Transverse colon (tissue), 4 donors: ENCODE measurements around the gene WBP2NL. TPM values are rescaled to one million over a fixed set of nuclear protein-coding genes. Genes with fewer than 3 reads are reported as not detected.

Experiments used
- DNase-seq: peaks from one replicate; pipeline ENCODE4 v3.0.0-alpha.2; 2019
- H3K27ac ChIP-seq, 4 donors: fragments of 200-600 bp; sonication (generic); 2 replicates each; pipeline ENCODE4 v1.5.1; 2016 to 2018; ENCODE audit warnings: inconsistent platforms in 4 of 4
- H3K27me3 ChIP-seq: fragments of 200-600 bp; sonication (generic); 2 replicates; pipeline ENCODE4 v1.5.1; 2017; ENCODE audit warnings: inconsistent platforms
- H3K36me3 ChIP-seq, 4 donors: fragments of 200-600 bp; sonication (generic); 2 replicates each; pipeline ENCODE4 v1.5.1; 2017 to 2019; ENCODE audit warnings: inconsistent platforms in 4 of 4
- H3K4me1 ChIP-seq, 4 donors: fragments of 200-600 bp; sonication (generic); 2 replicates each; pipeline ENCODE4 v1.5.1; 2017 to 2020; ENCODE audit warnings: inconsistent platforms in 4 of 4
- H3K4me3 ChIP-seq, 4 donors: fragments of 200-600 bp; sonication (generic); 1 replicate in 1 of 4; 2 replicates in 3 of 4; pipeline versions ENCODE4 v1.5.1 to v1.6.1; 2017 to 2019; ENCODE audit warnings: inconsistent platforms in 4 of 4
- H3K9me3 ChIP-seq, 2 donors: fragments of 200-600 bp; sonication (generic); 2 replicates each; pipeline ENCODE4 v1.5.1; 2017 to 2019; ENCODE audit warnings: inconsistent platforms in 2 of 2
- EP300 ChIP-seq: sonication (generic); formaldehyde crosslinking; IDR thresholded peaks from one replicate; pipeline ENCODE4 v1.6.1; 2017; ENCODE audit warnings: antibody characterized with exemption, low read depth
- POLR2A ChIP-seq: fragments of 450-650 bp; IDR thresholded peaks from one replicate; pipeline ENCODE4 v1.6.1; 2016; ENCODE audit warnings: antibody characterized with exemption, mild to moderate bottlenecking, moderate library complexity
- POLR2AphosphoS5 ChIP-seq, 3 donors: sonication (generic); formaldehyde crosslinking; IDR thresholded peaks; one replicate each; pipeline ENCODE4 v1.6.1; 2016; ENCODE audit warnings: antibody characterized with exemption in 3 of 3
- WGBS, 2 donors: methylation state at CpG; one replicate each; pipeline ENCODE4 v1.1.5; 2018; ENCODE audit warnings: low coverage in 1 of 2; 5-methylcytosine and 5-hydroxymethylcytosine counted together
- in situ Hi-C, 4 donors: fragments of 200-750 bp; cut with MboI; loops; one replicate each; pipeline versions ENCODE4 v1.15.0 to v1.15.1; 2017; ENCODE audit warnings: low sequenced_read_pairs in 3 of 4, low pct_ligation_motif_present in 1 of 4, low pct_unique_long_range_greater_than_20kb in 1 of 4
- intact Hi-C: fragments of 100-400 bp; cut with DNase I; formaldehyde crosslinking; loops from one replicate; pipeline ENCODE4 v1.15.1; 2023; ENCODE audit warnings: low total_unique reads
- total RNA-seq, 4 donors: library from RNA; depleted of rRNA; stranded (reverse); fragments of >200 nt; gene quantifications; one replicate each; pipeline ENCODE4 v1.1.0, GENCODE V29; 2016
- TF ChIP-seq, protein P1 (sequence below), 5 experiments: fragments of 200-600 bp in 3 of 5; fragments of 450-650 bp in 2 of 5; sonication (generic) in 3 of 5; IDR thresholded peaks; 1 replicate in 2 of 5; 2 replicates in 3 of 5; pipeline ENCODE4 v1.5.1; 2016 to 2017; ENCODE audit warnings: antibody characterized with exemption in 5 of 5, inconsistent platforms in 3 of 5, mild to moderate bottlenecking in 2 of 5, moderate library complexity in 1 of 5

Gene WBP2NL
- total RNA-seq, 4 donors from 2014 or later, result 0.96 to 12.0 (median 3.5) TPM; not detected in 1

DNA sequence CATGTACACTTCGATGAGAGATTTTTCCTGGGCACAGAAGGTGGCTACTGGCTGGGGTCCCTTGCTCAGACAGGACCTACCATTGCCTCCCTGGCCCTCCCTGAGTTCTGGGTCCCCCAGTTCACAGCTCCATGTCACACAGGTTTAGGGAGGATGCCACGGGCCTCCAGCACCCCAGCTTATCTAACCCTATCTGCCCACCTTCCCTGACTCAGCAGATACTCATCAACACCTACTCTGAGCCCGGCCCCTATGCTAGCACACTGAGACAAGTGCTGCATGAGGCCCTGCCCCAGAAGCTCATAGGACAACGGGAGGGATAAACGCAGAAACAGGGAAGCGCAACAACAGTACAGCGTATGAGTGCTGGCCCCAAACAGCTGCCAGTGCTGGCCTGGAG is 62.5 kb downstream of the WBP2NL start:
- H3K36me3 ChIP-seq, result peaks cover 0 to 36% (median 15%) of the 10 kb centered on the region in 4 donors
- in situ Hi-C loops, result no loop called here
- no peaks in the 10 kb centered on the region for H3K27me3 ChIP-seq
- peaks cover 0 to 7% (median 0%) of the 10 kb centered on the region in 4 donors for H3K4me1 ChIP-seq
- no peak overlapping the region for H3K4me3 ChIP-seq
- TF ChIP-seq POLR2AphosphoS5 (IDR thresholded peaks at IDR 0.05) (no peak), EP300 (no peak), POLR2A (no peak)
- TF ChIP-seq, protein P1, sequence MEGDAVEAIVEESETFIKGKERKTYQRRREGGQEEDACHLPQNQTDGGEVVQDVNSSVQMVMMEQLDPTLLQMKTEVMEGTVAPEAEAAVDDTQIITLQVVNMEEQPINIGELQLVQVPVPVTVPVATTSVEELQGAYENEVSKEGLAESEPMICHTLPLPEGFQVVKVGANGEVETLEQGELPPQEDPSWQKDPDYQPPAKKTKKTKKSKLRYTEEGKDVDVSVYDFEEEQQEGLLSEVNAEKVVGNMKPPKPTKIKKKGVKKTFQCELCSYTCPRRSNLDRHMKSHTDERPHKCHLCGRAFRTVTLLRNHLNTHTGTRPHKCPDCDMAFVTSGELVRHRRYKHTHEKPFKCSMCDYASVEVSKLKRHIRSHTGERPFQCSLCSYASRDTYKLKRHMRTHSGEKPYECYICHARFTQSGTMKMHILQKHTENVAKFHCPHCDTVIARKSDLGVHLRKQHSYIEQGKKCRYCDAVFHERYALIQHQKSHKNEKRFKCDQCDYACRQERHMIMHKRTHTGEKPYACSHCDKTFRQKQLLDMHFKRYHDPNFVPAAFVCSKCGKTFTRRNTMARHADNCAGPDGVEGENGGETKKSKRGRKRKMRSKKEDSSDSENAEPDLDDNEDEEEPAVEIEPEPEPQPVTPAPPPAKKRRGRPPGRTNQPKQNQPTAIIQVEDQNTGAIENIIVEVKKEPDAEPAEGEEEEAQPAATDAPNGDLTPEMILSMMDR (IDR thresholded peaks at IDR 0.05), result no peak
- intact Hi-C loops, result no loop called here
- peaks cover 11 to 14% of the 10 kb centered on the region in 2 donors for H3K9me3 ChIP-seq
- WGBS, 2 donors, result 92% methylated on average over 7 of the region's 7 CpGs; no CpG with 5 or more reads in 1 of the 2 donors
- no peak overlapping the region for H3K27ac ChIP-seq
- no peak for DNase-seq

DNA sequence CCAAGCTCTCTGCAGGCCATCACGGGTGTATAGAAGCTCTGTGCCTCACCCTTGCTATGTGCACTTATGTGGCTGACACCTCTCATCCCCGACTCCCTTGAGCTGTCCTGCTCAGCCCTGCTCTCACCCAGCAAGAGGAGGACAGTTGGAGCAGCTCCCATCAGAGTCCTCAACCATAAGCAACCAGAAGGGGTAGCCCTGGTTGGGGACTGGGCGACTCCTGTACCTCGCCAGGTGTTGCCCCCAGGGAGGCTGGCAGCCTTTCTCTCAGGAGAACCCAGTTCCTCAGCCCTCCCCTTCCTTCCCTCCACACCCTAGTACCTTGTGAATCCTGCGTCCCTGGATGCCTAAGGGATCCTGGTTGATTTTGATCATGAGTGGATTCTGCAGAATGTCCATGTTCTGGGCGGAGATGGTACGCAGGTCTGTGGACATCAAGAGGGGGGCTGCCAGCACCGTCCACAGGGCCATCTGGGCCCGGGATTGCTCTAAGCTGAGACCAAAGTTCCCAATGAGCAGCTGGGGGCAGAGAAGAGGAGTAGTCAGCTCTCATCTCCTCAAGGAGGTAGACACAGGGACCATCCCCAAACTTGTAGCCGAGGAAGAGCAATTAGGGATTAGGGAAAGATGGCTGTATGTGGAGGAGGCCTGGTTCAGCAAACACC is 64.0 kb downstream of the WBP2NL start:
- TF ChIP-seq POLR2AphosphoS5 (IDR thresholded peaks at IDR 0.05) (no peak), POLR2A (no peak), EP300 (no peak)
- TF ChIP-seq, protein P1 (IDR thresholded peaks at IDR 0.05), result no peak
- Histone ChIP-seq H3K27me3 (no peaks in the 10 kb centered on the region), H3K27ac (no peak overlapping the region), H3K36me3 (peaks cover 0 to 45% (median 12%) of the 10 kb centered on the region in 4 donors), H3K4me3 (no peak overlapping the region), H3K9me3 (no peaks in the 10 kb centered on the region), H3K4me1 (peaks cover 0 to 7% (median 0%) of the 10 kb centered on the region in 4 donors)
- WGBS, 2 donors, result 99% methylated on average over 10 of the region's 10 CpGs; no CpG with 5 or more reads in 1 of the 2 donors
- in situ Hi-C loops, result no loop called here
- intact Hi-C loops, result no loop called here
- DNase-seq, result no peak

DNA sequence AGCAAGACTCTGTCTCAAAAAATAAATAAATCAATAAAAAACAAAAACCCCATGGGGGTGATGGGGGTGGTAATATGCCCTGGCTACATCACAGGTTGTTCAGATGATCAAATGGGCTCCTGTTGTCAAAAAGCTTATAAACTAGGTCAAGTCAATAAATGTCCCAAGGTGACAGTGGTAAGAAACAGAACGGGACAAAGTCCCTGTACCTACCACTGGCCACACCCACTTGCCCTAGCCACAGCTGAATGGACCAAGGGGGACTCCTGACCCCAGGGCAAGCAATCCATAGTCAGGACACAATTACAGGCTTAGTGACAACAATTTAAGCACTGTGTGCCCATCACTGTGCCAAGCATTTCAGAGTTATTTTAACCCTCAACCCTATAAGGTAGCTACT is 66.0 kb downstream of the WBP2NL start:
- Histone ChIP-seq H3K36me3 (peaks cover 0 to 32% (median 12%) of the 10 kb centered on the region in 4 donors), H3K27me3 (no peaks in the 10 kb centered on the region), H3K9me3 (no peaks in the 10 kb centered on the region), H3K27ac (peak overlapping the region in 1 of 4 donors; percentile 25), H3K4me3 (no peak overlapping the region), H3K4me1 (peaks cover 2 to 14% (median 2%) of the 10 kb centered on the region in 4 donors)
- TF ChIP-seq EP300 (no peak), POLR2AphosphoS5 (IDR thresholded peaks at IDR 0.05) (peak in 1 of 3 donors; percentile 8), POLR2A (no peak)
- TF ChIP-seq, protein P1 (IDR thresholded peaks at IDR 0.05), result no peak
- intact Hi-C loops, result no loop called here
- 88% methylated on average over 1 of the region's 1 CpG; no CpG with 5 or more reads in 1 of the 2 donors for WGBS, 2 donors
- DNase-seq, result peak; percentile 54
- in situ Hi-C loops, result no loop called here

DNA sequence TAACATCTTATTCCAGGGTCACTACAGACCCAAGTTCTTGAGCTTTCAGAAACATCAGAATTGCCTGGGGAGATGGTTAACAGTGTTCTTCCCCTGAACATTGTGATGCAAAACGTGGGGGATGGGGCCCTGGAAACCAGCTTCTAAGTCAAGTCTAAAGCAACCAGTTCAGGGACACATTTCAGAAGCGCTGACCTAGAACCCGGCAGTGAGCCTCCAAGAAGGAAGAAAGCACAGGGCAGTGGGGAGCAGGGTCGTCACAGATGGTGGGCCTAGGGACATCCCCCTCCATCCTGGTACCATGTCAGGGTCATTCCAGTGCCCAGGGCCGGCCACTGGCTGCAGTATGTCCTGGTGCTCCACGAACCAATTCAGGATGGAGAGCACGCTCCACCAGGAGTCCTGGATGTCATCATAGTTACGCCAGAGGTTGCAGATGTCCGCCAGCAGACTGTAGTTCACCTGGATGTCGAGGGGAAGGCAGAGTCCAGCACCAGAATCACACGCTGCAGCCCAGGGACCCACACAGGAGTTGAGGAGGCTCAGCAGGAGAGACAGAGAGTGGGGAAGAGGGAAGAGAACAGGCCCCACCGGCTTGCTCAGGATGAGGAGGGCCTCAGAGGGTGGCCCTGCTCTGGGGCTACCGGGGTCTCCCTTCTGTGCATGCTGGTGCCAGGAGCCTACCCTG is 67.0 kb downstream of the WBP2NL start:
- Histone ChIP-seq H3K9me3 (no peaks in the 10 kb centered on the region), H3K27me3 (no peaks in the 10 kb centered on the region), H3K27ac (no peak overlapping the region), H3K36me3 (peaks cover 0 to 32% (median 7%) of the 10 kb centered on the region in 4 donors), H3K4me1 (peaks cover 4 to 20% (median 7%) of the 10 kb centered on the region in 4 donors), H3K4me3 (no peak overlapping the region)
- 84% methylated on average over 12 of the region's 13 CpGs; no CpG with 5 or more reads in 1 of the 2 donors for WGBS, 2 donors
- DNase-seq, result no peak
- in situ Hi-C loops, result no loop called here
- no peak for TF ChIP-seq EP300
- intact Hi-C loops, result no loop called here
